Cardiac muscle cell (in vitro differentiated cells and primary cell): Measurements from ENCODE around the gene ERBB4. TPM values are rescaled to one million over a fixed set of nuclear protein-coding genes. Genes with fewer than 3 reads are reported as not detected.
A peak's percentile ranks its signal among the peaks of the same experiment; 100 is the strongest.

Source experiments
- DNase-seq, 2 donors: peaks; one replicate each; pipeline versions ENCODE4 v3.0.0 to v3.0.0-alpha.2; 2010 to 2017; ENCODE audit warnings: low read depth in 1 of 2, low spot score in 1 of 2
- H3K27ac ChIP-seq: fragments of 200-600 bp; sonication (generic); 2 replicates; pipeline ENCODE4 v1.5.1; 2016
- H3K27me3 ChIP-seq: fragments of 200-600 bp; sonication (generic); 2 replicates; pipeline ENCODE4 v1.6.0; 2016; ENCODE audit warnings: control low read depth
- H3K36me3 ChIP-seq: fragments of 200-600 bp; sonication (generic); 2 replicates; pipeline ENCODE4 v1.5.1; 2016; ENCODE audit warnings: control low read depth
- H3K4me1 ChIP-seq: fragments of 200-600 bp; sonication (generic); 2 replicates; pipeline ENCODE4 v1.8.1; 2017; ENCODE audit warnings: low read depth, mild to moderate bottlenecking, mixed run types
- H3K4me3 ChIP-seq: fragments of 200-600 bp; sonication (generic); 2 replicates; pipeline ENCODE4 v1.5.1; 2016; ENCODE audit warnings: mild to moderate bottlenecking
- H3K9me3 ChIP-seq: fragments of 200-600 bp; sonication (generic); 2 replicates; pipeline ENCODE4 v1.5.1; 2017; ENCODE audit warnings: low read depth, mild to moderate bottlenecking, control low read depth
- polyA plus RNA-seq: library from polyadenylated mRNA; unstranded; fragments of >200 nt; fragmentation: Nextera tagmentation; extraction: Ambion mirVana; gene quantifications from 2 replicates; pipeline ENCODE4 v1.2.1, GENCODE V29; 2016
- total RNA-seq: library from RNA; depleted of rRNA; stranded (reverse); fragments of >200 nt; gene quantifications from 2 replicates; pipeline ENCODE4 v1.2.3, GENCODE V29; 2016
- TF ChIP-seq, protein P1 (sequence below): IDR thresholded peaks from 2 replicates; pipeline ENCODE4 v1.5.1; 2012; ENCODE audit warnings: low read depth, mild to moderate bottlenecking, low read length

Gene ERBB4
- total and polyA plus RNA-seq, 2 experiments from 2014 or later: 38.1 to 42.1 TPM

DNA sequence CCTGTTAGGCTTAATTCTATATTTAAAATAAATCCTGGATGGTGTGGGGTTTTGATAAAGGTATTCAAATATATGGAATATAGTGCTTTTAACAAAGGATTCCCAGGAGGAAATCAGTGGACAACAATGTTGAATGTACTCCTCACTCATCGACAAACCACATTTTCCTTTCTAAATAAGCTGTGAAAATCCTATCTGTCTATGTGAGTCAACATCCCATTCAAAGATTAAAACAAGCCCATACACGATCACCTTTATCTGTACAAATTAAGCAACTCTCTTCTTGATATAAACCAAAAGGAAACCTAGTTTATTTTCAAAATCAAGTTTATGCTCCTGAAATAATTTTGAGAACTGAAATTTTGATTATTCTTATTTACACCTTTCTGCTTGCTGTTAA, 153.4 kb downstream of the ERBB4 start:
- H3K27ac ChIP-seq: no peak overlapping the region
- H3K4me1 ChIP-seq: peaks cover 13% of the 10 kb centered on the region
- no peaks in the 10 kb centered on the region for H3K36me3 ChIP-seq
- no peaks in the 10 kb centered on the region for H3K27me3 ChIP-seq
- no peaks in the 10 kb centered on the region for H3K9me3 ChIP-seq
- H3K4me3 ChIP-seq: no peak overlapping the region
- no peak for DNase-seq
- TF ChIP-seq, protein P1, sequence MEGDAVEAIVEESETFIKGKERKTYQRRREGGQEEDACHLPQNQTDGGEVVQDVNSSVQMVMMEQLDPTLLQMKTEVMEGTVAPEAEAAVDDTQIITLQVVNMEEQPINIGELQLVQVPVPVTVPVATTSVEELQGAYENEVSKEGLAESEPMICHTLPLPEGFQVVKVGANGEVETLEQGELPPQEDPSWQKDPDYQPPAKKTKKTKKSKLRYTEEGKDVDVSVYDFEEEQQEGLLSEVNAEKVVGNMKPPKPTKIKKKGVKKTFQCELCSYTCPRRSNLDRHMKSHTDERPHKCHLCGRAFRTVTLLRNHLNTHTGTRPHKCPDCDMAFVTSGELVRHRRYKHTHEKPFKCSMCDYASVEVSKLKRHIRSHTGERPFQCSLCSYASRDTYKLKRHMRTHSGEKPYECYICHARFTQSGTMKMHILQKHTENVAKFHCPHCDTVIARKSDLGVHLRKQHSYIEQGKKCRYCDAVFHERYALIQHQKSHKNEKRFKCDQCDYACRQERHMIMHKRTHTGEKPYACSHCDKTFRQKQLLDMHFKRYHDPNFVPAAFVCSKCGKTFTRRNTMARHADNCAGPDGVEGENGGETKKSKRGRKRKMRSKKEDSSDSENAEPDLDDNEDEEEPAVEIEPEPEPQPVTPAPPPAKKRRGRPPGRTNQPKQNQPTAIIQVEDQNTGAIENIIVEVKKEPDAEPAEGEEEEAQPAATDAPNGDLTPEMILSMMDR: no peak

DNA sequence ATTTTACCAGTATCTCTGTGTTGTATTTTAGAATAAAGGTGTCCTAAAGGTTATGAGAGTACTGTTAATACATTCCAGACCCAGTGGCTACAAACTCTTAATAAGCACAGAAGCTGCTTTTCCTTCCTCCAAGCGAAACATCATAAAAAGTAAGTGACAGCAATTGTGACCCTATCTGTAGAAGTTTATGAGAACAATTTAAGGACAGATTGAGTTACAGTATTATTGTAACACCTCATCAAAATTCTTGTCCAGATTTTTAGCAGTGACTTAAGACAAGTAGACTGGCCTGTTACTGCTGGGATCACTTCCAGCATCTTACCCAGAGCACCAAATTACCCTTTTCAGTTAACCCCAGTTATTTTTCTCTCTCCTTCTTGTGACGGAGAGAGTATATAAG, 154.6 kb downstream of the ERBB4 start:
- peak overlapping the region; percentile 21 for H3K27ac ChIP-seq

GRCh38 chr2:212381428-212382102, 157.0 kb downstream of the ERBB4 start:
- Histone ChIP-seq H3K36me3 (no peaks in the 10 kb centered on the region), H3K4me3 (no peak overlapping the region), H3K9me3 (no peaks in the 10 kb centered on the region), H3K27ac (no peak overlapping the region), H3K4me1 (peaks cover 23% of the 10 kb centered on the region), H3K27me3 (no peaks in the 10 kb centered on the region)
- no peak for DNase-seq
- TF ChIP-seq, protein P1: no peak

More for the DNA sequence above, 154.6 kb downstream of the ERBB4 start:
- no peaks in the 10 kb centered on the region for H3K36me3 ChIP-seq
- DNase-seq: no peak
- no peaks in the 10 kb centered on the region for H3K9me3 ChIP-seq
- peaks cover 18% of the 10 kb centered on the region for H3K4me1 ChIP-seq
- no peak overlapping the region for H3K4me3 ChIP-seq
- H3K27me3 ChIP-seq: no peaks in the 10 kb centered on the region
- TF ChIP-seq, protein P1: no peak

- Histone ChIP-seq H3K27me3 (no peaks in the 10 kb centered on the region), H3K4me1 (peaks cover 21% of the 10 kb centered on the region), H3K9me3 (no peaks in the 10 kb centered on the region), H3K36me3 (no peaks in the 10 kb centered on the region), H3K27ac (no peak overlapping the region), H3K4me3 (no peak overlapping the region)
- TF ChIP-seq, protein P1: no peak
- DNase-seq: peak in 1 of 2 donors; percentile 9
These were observed 159.5 kb downstream of the ERBB4 start for GRCh38 chr2:212379103-212379502.

GRCh38 chr2:212367431-212367830, 171.2 kb downstream of the ERBB4 start:
- H3K4me1 ChIP-seq: peaks cover 28% of the 10 kb centered on the region
- H3K27ac ChIP-seq: no peak overlapping the region
- no peak for DNase-seq
- no peak overlapping the region for H3K4me3 ChIP-seq
- no peaks in the 10 kb centered on the region for H3K36me3 ChIP-seq
- TF ChIP-seq, protein P1: no peak
- no peaks in the 10 kb centered on the region for H3K9me3 ChIP-seq
- no peaks in the 10 kb centered on the region for H3K27me3 ChIP-seq
